Stimulated activated CD4-positive, alpha-beta T cell treated with anti-CD3 and anti-CD28 coated beads, Interleukin-4, amount 100 ng/mL, for 4 hours (primary cell): ENCODE data around the gene CES5A.
"Not testable (repeated sequence)": the region's sequence is repeated elsewhere in the genome, so short reads cannot be mapped to it uniquely, and the experiment has no call there.

Experiments used
- DNase-seq, 2 experiments: peaks; one replicate each; pipeline ENCODE4 v3.0.0-alpha.2; 2020

The CES5A gene

GRCh38 chr16:55873122-55873521 is 2.1 kb downstream of the CES5A start:
- no peak for DNase-seq

- no peak for DNase-seq
Measured at GRCh38 chr16:55872130-55872529, 3.0 kb downstream of the CES5A start.

GRCh38 chr16:55871411-55872038 is 3.6 kb downstream of the CES5A start:
- DNase-seq: no peak

- no peak for DNase-seq
Measured at GRCh38 chr16:55868980-55869379, 6.2 kb downstream of the CES5A start.

GRCh38 chr16:55868137-55868536 is 7.0 kb downstream of the CES5A start:
- DNase-seq: no peak

- DNase-seq: no peak
Measured at GRCh38 chr16:55861288-55861687, 13.9 kb downstream of the CES5A start.

- not testable (repeated sequence) for DNase-seq
Measured at GRCh38 chr16:55857650-55858049, 17.5 kb downstream of the CES5A start.

GRCh38 chr16:55856950-55857349 is 18.2 kb downstream of the CES5A start:
- DNase-seq: no peak

- DNase-seq: no peak
Measured at GRCh38 chr16:55853114-55853513, 22.1 kb downstream of the CES5A start.

GRCh38 chr16:55849536-55849935 is 25.6 kb downstream of the CES5A start:
- DNase-seq: no peak

- DNase-seq: no peak
Measured at GRCh38 chr16:55846598-55847346, 28.4 kb downstream of the CES5A start.

GRCh38 chr16:55843105-55843395 is 32.1 kb downstream of the CES5A start:
- no peak for DNase-seq

- no peak for DNase-seq
Measured at GRCh38 chr16:55842369-55843104, 32.6 kb downstream of the CES5A start.

GRCh38 chr16:55839115-55839514 is 36.1 kb downstream of the CES5A start:
- no peak for DNase-seq

GRCh38 chr16:55836158-55836611 is 39.0 kb downstream of the CES5A start:
- DNase-seq: no peak

- no peak for DNase-seq
Measured at GRCh38 chr16:55835581-55835980, 39.6 kb downstream of the CES5A start.

GRCh38 chr16:55835173-55835572 is 40.0 kb downstream of the CES5A start:
- not testable (repeated sequence) for DNase-seq

- no peak for DNase-seq
Measured at GRCh38 chr16:55834049-55834448, 41.1 kb downstream of the CES5A start.

- no peak for DNase-seq
Measured at GRCh38 chr16:55832773-55833691, 42.1 kb downstream of the CES5A start, which contains the start of gene CES1. CES1 (minus strand) TSS chr16:55833096; CDS start chr16:55833055, 41 bp downstream.

GRCh38 chr16:55832425-55832772 is 42.8 kb downstream of the CES5A start:
- no peak for DNase-seq

- DNase-seq: no peak
Measured at GRCh38 chr16:55830658-55831294, 44.4 kb downstream of the CES5A start.

- DNase-seq: not testable (repeated sequence)
Measured at GRCh38 chr16:55829232-55829631, 45.9 kb downstream of the CES5A start.
